ENCODE data around the gene TMEM184A. TPM values are rescaled to one million over a fixed set of nuclear protein-coding genes. Genes with fewer than 3 reads are reported as not detected.

Gene TMEM184A
- total and polyA plus RNA-seq, 2 experiments from 2014 or later, result not detected

GRCh38 chr7:1495564-1496242, 60.3 kb downstream of the TMEM184A start:
- DNase-seq, result no peak
- no peak overlapping the region for H3K9ac ChIP-seq
- no peak overlapping the region for H2AFZ ChIP-seq
- H3K36me3 ChIP-seq (ENCODE audit: low read depth), result no peaks in the 10 kb centered on the region
- WGBS, 2 experiments (ENCODE audit: low coverage in 1 of 2, low lambda C conversion rate in 2 of 2, missing lambda C conversion rate in 2 of 2), result 91 to 92% methylated on average over 31 to 34 of the region's 34 CpGs
- no peaks in the 10 kb centered on the region for H3K27me3 ChIP-seq (replicated peaks; ENCODE audit: insufficient read depth)
- no peaks in the 10 kb centered on the region for H3K9me2 ChIP-seq (ENCODE audit: insufficient read depth)
- no peaks in the 10 kb centered on the region for H3K4me1 ChIP-seq (ENCODE audit: insufficient read depth)
- no peak overlapping the region for H3K4me3 ChIP-seq
- TF ChIP-seq EZH2phosphoT487 (IDR thresholded peaks at IDR 0.05; ENCODE audit: insufficient read depth, low read depth) (no peak), EZH2 (IDR thresholded peaks at IDR 0.05; ENCODE audit: insufficient read depth, poor library complexity, severe bottlenecking) (no peak)
- no peaks in the 10 kb centered on the region for H3F3A ChIP-seq (ENCODE audit: insufficient read depth)
- H3K9me3 ChIP-seq (ENCODE audit: low read depth), result no peaks in the 10 kb centered on the region
- no peaks in the 10 kb centered on the region for H4K20me1 ChIP-seq (ENCODE audit: insufficient read depth)
- no peak overlapping the region for H3K27ac ChIP-seq
- in situ Hi-C loops (cut with MboI), result no loop called here
- H3K4me2 ChIP-seq (ENCODE audit: unreplicated experiment), result no peak overlapping the region
- peaks cover 6% of the 10 kb centered on the region for H3K79me2 ChIP-seq (ENCODE audit: insufficient read depth)

GRCh38 chr7:1494866-1495563, 61.0 kb downstream of the TMEM184A start:
- H3K27ac ChIP-seq, result no peak overlapping the region
- H3K9ac ChIP-seq, result no peak overlapping the region
- no peaks in the 10 kb centered on the region for H3F3A ChIP-seq (ENCODE audit: insufficient read depth)
- H3K27me3 ChIP-seq (replicated peaks; ENCODE audit: insufficient read depth), result no peaks in the 10 kb centered on the region
- TF ChIP-seq EZH2 (IDR thresholded peaks at IDR 0.05; ENCODE audit: insufficient read depth, poor library complexity, severe bottlenecking) (no peak), EZH2phosphoT487 (IDR thresholded peaks at IDR 0.05; ENCODE audit: insufficient read depth, low read depth) (no peak)
- H4K20me1 ChIP-seq (ENCODE audit: insufficient read depth), result no peaks in the 10 kb centered on the region
- H3K4me1 ChIP-seq (ENCODE audit: insufficient read depth), result no peaks in the 10 kb centered on the region
- in situ Hi-C loops (cut with MboI), result no loop called here
- no peak overlapping the region for H2AFZ ChIP-seq
- no peaks in the 10 kb centered on the region for H3K9me3 ChIP-seq (ENCODE audit: low read depth)
- no peaks in the 10 kb centered on the region for H3K79me2 ChIP-seq (ENCODE audit: insufficient read depth)
- H3K4me2 ChIP-seq (ENCODE audit: unreplicated experiment), result no peak overlapping the region
- WGBS, 2 experiments (ENCODE audit: low coverage in 1 of 2, low lambda C conversion rate in 2 of 2, missing lambda C conversion rate in 2 of 2), result 94 to 95% methylated on average over 24 to 26 of the region's 27 CpGs
- no peaks in the 10 kb centered on the region for H3K9me2 ChIP-seq (ENCODE audit: insufficient read depth)
- H3K4me3 ChIP-seq, result no peak overlapping the region
- DNase-seq, result no peak
- no peaks in the 10 kb centered on the region; the same call in 1 of the 2 replicates for H3K36me3 ChIP-seq (ENCODE audit: low read depth)

- no peak for DNase-seq
- in situ Hi-C loops (cut with MboI), result no loop called here
- TF ChIP-seq EZH2phosphoT487 (IDR thresholded peaks at IDR 0.05; ENCODE audit: insufficient read depth, low read depth) (no peak), EZH2 (IDR thresholded peaks at IDR 0.05; ENCODE audit: insufficient read depth, poor library complexity, severe bottlenecking) (no peak)
- no peak overlapping the region for H3K4me3 ChIP-seq
- no peaks in the 10 kb centered on the region for H3F3A ChIP-seq (ENCODE audit: insufficient read depth)
- H3K27ac ChIP-seq, result no peak overlapping the region
- no peaks in the 10 kb centered on the region for H4K20me1 ChIP-seq (ENCODE audit: insufficient read depth)
- no peaks in the 10 kb centered on the region; the same call in 1 of the 2 replicates for H3K36me3 ChIP-seq (ENCODE audit: low read depth)
- no peaks in the 10 kb centered on the region for H3K9me3 ChIP-seq (ENCODE audit: low read depth)
- no peaks in the 10 kb centered on the region for H3K4me1 ChIP-seq (ENCODE audit: insufficient read depth)
- H3K9ac ChIP-seq, result no peak overlapping the region
- no peak overlapping the region for H3K4me2 ChIP-seq (ENCODE audit: unreplicated experiment)
- no peaks in the 10 kb centered on the region for H3K79me2 ChIP-seq (ENCODE audit: insufficient read depth)
- WGBS, 2 experiments (ENCODE audit: low coverage in 1 of 2, low lambda C conversion rate in 2 of 2, missing lambda C conversion rate in 2 of 2), result 92 to 94% methylated on average over 14 to 25 of the region's 25 CpGs
- no peak overlapping the region for H2AFZ ChIP-seq
- no peaks in the 10 kb centered on the region for H3K27me3 ChIP-seq (replicated peaks; ENCODE audit: insufficient read depth)
- H3K9me2 ChIP-seq (ENCODE audit: insufficient read depth), result no peaks in the 10 kb centered on the region
These were observed 61.6 kb downstream of the TMEM184A start for GRCh38 chr7:1494447-1494846.

- Histone ChIP-seq H2AFZ (no peak overlapping the region), H3F3A (ENCODE audit: insufficient read depth) (no peaks in the 10 kb centered on the region), H3K36me3 (ENCODE audit: low read depth) (no peaks in the 10 kb centered on the region; the same call in 1 of the 2 replicates), H3K4me3 (no peak overlapping the region), H3K4me1 (ENCODE audit: insufficient read depth) (no peaks in the 10 kb centered on the region), H3K27ac (no peak overlapping the region), H3K27me3 (replicated peaks; ENCODE audit: insufficient read depth) (no peaks in the 10 kb centered on the region), H3K9me2 (ENCODE audit: insufficient read depth) (no peaks in the 10 kb centered on the region), H4K20me1 (ENCODE audit: insufficient read depth) (no peaks in the 10 kb centered on the region), H3K79me2 (ENCODE audit: insufficient read depth) (no peaks in the 10 kb centered on the region), H3K9ac (no peak overlapping the region), H3K4me2 (ENCODE audit: unreplicated experiment) (no peak overlapping the region), H3K9me3 (ENCODE audit: low read depth) (no peaks in the 10 kb centered on the region)
- no peak for TF ChIP-seq EZH2 (IDR thresholded peaks at IDR 0.05; ENCODE audit: insufficient read depth, poor library complexity, severe bottlenecking)
- no peak for TF ChIP-seq EZH2phosphoT487 (IDR thresholded peaks at IDR 0.05; ENCODE audit: insufficient read depth, low read depth)
- 94 to 96% methylated on average over 26 of the region's 26 CpGs for WGBS, 2 experiments (ENCODE audit: low coverage in 1 of 2, low lambda C conversion rate in 2 of 2, missing lambda C conversion rate in 2 of 2)
- in situ Hi-C loops (cut with MboI), result no loop called here
- DNase-seq, result no peak
These were observed 62.4 kb downstream of the TMEM184A start for GRCh38 chr7:1493571-1493970.

Measured in GM23248 (cell line).